GM20000 (cell line): ENCODE data around the gene SFR1.

ENCODE experiments used
- DNase-seq: peaks from one replicate; pipeline ENCODE4 v3.0.0; 2012; ENCODE audit warnings: low spot score
- TF ChIP-seq, protein P1 (sequence below): IDR thresholded peaks from 2 replicates; pipeline ENCODE4 v1.5.1; 2012; ENCODE audit warnings: mild to moderate bottlenecking, control low read depth; ENCODE audit errors: extremely low read depth, missing control alignments

Gene SFR1

DNA sequence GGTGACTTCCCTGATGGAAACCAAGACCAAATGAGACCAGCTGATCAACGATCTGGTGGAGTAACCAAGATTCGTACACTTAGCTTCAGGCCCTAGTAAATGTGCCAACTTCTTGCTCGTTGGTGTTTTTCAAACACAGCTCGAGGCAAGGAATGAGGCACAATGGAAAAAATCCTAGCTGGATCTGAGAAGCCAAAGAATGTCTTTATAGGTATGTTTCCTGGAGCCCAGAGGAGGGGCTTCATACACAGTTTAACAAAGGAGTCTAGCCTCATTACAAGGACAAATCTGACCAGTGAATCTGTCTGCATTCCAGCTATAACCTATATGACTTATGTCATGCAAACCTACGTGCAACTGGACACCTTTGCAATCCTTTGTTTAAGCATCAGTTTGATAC is 40.0 kb upstream of the SFR1 start:
- TF ChIP-seq, protein P1, sequence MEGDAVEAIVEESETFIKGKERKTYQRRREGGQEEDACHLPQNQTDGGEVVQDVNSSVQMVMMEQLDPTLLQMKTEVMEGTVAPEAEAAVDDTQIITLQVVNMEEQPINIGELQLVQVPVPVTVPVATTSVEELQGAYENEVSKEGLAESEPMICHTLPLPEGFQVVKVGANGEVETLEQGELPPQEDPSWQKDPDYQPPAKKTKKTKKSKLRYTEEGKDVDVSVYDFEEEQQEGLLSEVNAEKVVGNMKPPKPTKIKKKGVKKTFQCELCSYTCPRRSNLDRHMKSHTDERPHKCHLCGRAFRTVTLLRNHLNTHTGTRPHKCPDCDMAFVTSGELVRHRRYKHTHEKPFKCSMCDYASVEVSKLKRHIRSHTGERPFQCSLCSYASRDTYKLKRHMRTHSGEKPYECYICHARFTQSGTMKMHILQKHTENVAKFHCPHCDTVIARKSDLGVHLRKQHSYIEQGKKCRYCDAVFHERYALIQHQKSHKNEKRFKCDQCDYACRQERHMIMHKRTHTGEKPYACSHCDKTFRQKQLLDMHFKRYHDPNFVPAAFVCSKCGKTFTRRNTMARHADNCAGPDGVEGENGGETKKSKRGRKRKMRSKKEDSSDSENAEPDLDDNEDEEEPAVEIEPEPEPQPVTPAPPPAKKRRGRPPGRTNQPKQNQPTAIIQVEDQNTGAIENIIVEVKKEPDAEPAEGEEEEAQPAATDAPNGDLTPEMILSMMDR, result no peak
- DNase-seq, result no peak

DNA sequence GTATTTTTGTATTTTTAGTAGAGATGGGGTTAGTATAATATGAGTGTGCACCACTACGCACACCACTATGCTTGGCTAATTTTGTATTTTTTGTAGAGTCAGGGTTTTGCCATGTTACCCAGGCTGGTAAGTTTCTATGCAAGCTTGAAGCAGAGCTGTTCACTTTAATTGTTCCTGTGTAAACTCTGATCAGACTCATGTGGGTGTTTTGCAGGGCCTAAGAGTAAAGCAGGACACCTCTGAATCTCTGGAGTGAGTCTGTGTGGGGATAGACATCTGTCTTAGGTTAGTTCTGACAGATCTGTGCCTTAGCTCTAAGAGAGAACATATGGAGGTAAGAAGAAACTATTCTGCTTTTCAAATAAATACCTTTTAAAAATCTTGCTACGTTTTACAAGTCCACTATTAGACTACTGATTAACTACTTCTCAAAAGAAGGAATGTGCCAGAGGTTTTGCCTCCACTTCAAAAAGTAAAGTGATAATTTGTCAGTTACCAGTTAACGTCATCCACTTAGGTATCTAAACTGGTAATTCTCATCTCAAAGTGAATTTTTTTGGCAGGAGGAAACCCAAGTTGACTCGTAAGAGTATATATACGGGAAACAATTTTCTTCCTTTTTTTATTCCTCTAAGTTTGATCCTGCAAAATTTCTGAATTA is 37.4 kb upstream of the SFR1 start:
- TF ChIP-seq, protein P1, result no peak
- no peak for DNase-seq

DNA sequence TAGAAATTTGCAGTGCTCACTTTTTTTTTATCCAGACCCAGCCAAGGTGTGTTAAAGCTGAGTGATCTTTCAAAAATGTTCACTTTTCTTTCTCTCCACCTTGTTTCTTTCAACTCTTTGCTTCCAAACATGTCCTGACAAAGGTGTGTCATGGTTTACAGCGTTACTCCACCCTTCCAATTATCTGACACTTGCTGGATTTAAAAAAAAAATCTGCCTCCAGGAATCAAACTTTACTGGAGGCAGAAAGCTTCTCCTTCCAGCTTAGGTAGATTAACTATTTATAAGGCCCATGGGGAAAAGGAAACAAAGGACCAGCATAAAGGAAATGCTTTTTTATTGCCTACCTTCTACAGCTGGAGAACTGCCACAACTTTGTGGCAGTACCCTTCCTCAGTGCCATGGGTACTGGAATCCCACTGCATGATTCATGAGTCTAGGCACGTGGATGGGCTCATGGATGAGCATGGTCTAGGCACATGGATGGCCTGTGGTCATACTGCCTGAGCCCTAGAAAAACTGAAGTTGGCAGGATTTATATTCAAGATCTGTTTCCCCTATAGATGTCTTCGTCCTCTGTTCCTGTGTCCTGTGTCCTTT is 36.1 kb upstream of the SFR1 start, which contains the start of gene COL17A1:
TSS of gene COL17A1 (minus strand) at position 80 of the 600 bp plus-strand sequence. CDS start 5,207 bp downstream, outside the sequence.
- no peak for DNase-seq
- TF ChIP-seq, protein P1, result no peak

DNA sequence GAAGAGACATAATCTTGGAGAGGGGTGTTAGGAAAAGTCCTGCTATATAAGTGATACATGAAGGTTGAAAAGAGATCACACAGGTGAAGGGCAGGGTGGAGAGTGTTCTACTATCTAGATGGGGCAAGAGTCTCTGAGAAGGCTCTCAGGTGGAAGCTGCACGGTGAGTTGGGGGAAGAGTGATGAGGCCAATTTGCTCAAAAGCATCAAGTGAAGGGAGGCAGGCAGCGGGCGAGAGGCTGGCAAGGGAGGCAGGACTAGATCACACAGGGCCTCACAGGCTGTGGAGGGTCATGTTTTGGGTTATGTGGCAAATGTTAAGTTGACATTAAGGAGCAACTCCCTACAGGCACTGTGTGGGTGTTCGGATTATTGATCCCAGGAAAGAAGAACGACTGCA is 33.7 kb upstream of the SFR1 start:
- TF ChIP-seq, protein P1, result no peak
- DNase-seq, result no peak

DNA sequence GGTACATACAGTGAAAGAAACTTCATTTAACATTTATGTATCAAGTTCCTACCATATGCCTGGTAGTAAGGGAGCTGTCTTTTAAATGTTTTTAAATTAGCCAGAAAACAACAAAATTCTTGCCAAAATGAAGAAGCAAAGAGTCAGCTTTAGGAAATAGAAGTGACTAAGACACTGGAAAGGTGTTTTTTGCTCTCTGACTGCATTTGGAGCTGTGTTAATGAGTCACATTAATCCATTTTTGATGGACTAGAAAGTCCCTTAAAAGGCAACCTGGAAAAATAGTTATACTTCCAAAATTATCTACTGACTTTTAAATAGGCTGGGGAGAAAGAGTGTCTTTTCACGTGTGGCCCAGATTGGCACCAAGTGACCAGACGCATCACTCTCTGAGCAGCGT is 32.4 kb upstream of the SFR1 start:
- DNase-seq, result no peak
- TF ChIP-seq, protein P1, result no peak

DNA sequence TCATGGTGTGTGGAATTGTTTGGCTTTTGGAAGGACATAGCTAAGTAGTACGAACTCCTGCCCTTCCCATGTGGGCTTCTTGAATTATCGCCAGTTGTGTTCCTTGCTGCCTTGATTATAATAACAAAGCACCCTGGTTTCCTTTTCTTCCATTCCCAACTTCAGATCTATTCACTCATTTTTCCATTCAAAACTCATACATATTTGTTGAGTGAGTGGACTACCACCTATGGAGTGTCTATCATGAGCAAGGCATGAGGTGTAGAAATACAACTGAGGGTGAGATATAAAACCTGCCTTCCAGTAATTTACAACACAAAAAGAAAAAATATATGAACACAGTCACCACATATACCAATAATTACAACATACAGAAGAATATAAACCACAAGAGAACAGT is 31.4 kb upstream of the SFR1 start:
- TF ChIP-seq, protein P1, result no peak
- no peak for DNase-seq

DNA sequence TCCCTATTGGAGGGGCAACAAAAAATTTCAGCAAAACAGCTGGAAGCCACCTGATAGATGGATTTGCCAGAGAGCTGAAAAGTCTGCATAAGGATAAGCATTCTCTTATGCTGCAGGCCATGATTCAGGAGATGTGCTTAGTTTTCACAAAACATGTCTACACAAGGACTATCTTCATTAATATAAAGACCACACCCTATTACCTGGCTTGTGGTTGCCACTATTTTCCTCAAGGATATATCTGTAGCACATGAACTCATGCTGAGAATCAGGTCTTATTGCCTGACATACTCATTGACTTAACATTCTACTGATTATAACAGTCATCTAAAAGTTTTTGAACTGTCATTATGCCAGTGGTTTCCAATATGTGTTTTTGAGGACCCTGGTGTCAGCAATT is 29.2 kb upstream of the SFR1 start:
- no peak for DNase-seq
- TF ChIP-seq, protein P1, result no peak
